ENCODE data around the gene IKZF1.
A peak's percentile ranks its signal among the peaks of the same experiment; 100 is the strongest.

The IKZF1 gene

GRCh38 chr7:50357426-50357825 lies 52.9 kb downstream of the IKZF1 start:
- no peak for DNase-seq

GRCh38 chr7:50358041-50358705 lies 53.7 kb downstream of the IKZF1 start:
- DNase-seq, result no peak

- DNase-seq, result no peak
Measured at GRCh38 chr7:50358779-50359178, 54.3 kb downstream of the IKZF1 start.

GRCh38 chr7:50359258-50359994 lies 54.9 kb downstream of the IKZF1 start:
- DNase-seq, result no peak

GRCh38 chr7:50359995-50360925 lies 55.7 kb downstream of the IKZF1 start:
- peak; percentile 72 for DNase-seq

GRCh38 chr7:50362142-50362541 lies 57.6 kb downstream of the IKZF1 start:
- DNase-seq, result no peak

- DNase-seq, result peak; percentile 38
Measured at GRCh38 chr7:50362712-50363282, 58.3 kb downstream of the IKZF1 start.

GRCh38 chr7:50363327-50364060 lies 59.0 kb downstream of the IKZF1 start:
- no peak for DNase-seq

GRCh38 chr7:50364645-50365044 lies 60.1 kb downstream of the IKZF1 start:
- DNase-seq, result no peak

GRCh38 chr7:50366311-50366710 lies 61.8 kb downstream of the IKZF1 start:
- no peak for DNase-seq

- DNase-seq, result no peak
Measured at GRCh38 chr7:50367100-50367499, 62.6 kb downstream of the IKZF1 start.

- no peak for DNase-seq
Measured at GRCh38 chr7:50367570-50367969, 63.1 kb downstream of the IKZF1 start.

- DNase-seq, result no peak
Measured at GRCh38 chr7:50368366-50368765, 63.9 kb downstream of the IKZF1 start.

- no peak for DNase-seq
Measured at GRCh38 chr7:50369143-50370026, 64.9 kb downstream of the IKZF1 start.

- DNase-seq, result no peak
Measured at GRCh38 chr7:50370884-50371283, 66.4 kb downstream of the IKZF1 start.

- DNase-seq, result no peak
Measured at GRCh38 chr7:50371551-50372021, 67.1 kb downstream of the IKZF1 start.

- DNase-seq, result no peak
Measured at GRCh38 chr7:50372923-50373322, 68.4 kb downstream of the IKZF1 start.

- no peak for DNase-seq
Measured at GRCh38 chr7:50376056-50376820, 71.7 kb downstream of the IKZF1 start.

GRCh38 chr7:50377356-50377755 lies 72.8 kb downstream of the IKZF1 start:
- no peak for DNase-seq

GRCh38 chr7:50379082-50379481 lies 74.6 kb downstream of the IKZF1 start:
- no peak for DNase-seq
